Spleen (tissue), 7 donors: ENCODE results near the gene ALS2CL.

Experiments
- POLR2A ChIP-seq, 3 donors: fragments of 450-650 bp; IDR thresholded peaks; one replicate each; pipeline ENCODE4 v1.5.1; 2017; ENCODE audit warnings: antibody characterized with exemption in 3 of 3, mild to moderate bottlenecking in 1 of 3
- POLR2AphosphoS5 ChIP-seq, 3 donors: sonication (generic); formaldehyde crosslinking; IDR thresholded peaks; one replicate each; pipeline ENCODE4 v1.5.1; 2017; ENCODE audit warnings: antibody characterized with exemption in 3 of 3
- TF ChIP-seq, protein P1 (sequence below), 11 experiments: fragments of 200-600 bp in 7 of 11; fragments of 450-650 bp in 4 of 11; sonication (generic) in 4 of 11; IDR thresholded peaks in 8 of 11; conservative IDR thresholded peaks in 3 of 11; 1 replicate in 7 of 11; 2 replicates in 4 of 11; pipeline versions ENCODE4 v1.4.0 to v1.8.0; 2016 to 2021; ENCODE audit warnings: antibody characterized with exemption in 11 of 11, inconsistent platforms in 4 of 11, mild to moderate bottlenecking in 1 of 11
- donor health status: DM: no; HTN: no; CAD: no; lungs with moderate emphysema.
- donor health status: DM: no; HTN: no; CAD: no.
- donor health status: DM: no; HTN: no; CAD: no.

GRCh38 chr3:46731795-46732194, 38.3 kb upstream of the ALS2CL start:
- TF ChIP-seq, protein P1, sequence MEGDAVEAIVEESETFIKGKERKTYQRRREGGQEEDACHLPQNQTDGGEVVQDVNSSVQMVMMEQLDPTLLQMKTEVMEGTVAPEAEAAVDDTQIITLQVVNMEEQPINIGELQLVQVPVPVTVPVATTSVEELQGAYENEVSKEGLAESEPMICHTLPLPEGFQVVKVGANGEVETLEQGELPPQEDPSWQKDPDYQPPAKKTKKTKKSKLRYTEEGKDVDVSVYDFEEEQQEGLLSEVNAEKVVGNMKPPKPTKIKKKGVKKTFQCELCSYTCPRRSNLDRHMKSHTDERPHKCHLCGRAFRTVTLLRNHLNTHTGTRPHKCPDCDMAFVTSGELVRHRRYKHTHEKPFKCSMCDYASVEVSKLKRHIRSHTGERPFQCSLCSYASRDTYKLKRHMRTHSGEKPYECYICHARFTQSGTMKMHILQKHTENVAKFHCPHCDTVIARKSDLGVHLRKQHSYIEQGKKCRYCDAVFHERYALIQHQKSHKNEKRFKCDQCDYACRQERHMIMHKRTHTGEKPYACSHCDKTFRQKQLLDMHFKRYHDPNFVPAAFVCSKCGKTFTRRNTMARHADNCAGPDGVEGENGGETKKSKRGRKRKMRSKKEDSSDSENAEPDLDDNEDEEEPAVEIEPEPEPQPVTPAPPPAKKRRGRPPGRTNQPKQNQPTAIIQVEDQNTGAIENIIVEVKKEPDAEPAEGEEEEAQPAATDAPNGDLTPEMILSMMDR (IDR thresholded peaks at IDR 0.05 in 8 of 11, conservative IDR thresholded peaks at IDR 0.05 in 3 of 11), result no peak
- no peak for TF ChIP-seq POLR2A (IDR thresholded peaks at IDR 0.05)
- TF ChIP-seq POLR2AphosphoS5 (IDR thresholded peaks at IDR 0.05), result no peak
